Choroid plexus epithelial cell (primary cell): ENCODE data around the gene PLEKHA8.

Source experiments
- DNase-seq: peaks from one replicate; pipeline ENCODE4 v3.0.0-alpha.2; 2010; ENCODE audit warnings: low read depth
- H3K4me3 ChIP-seq: 2 replicates; pipeline ENCODE4 v1.5.1; 2011; ENCODE audit warnings: low read depth, mild to moderate bottlenecking, control low read depth, low read length, moderate library complexity
- TF ChIP-seq, protein P1 (sequence below): conservative IDR thresholded peaks from 2 replicates; pipeline ENCODE4 v1.5.1; 2011; ENCODE audit warnings: low read depth, mild to moderate bottlenecking, control low read depth, inconsistent platforms, low read length, moderate library complexity

Gene PLEKHA8

DNA sequence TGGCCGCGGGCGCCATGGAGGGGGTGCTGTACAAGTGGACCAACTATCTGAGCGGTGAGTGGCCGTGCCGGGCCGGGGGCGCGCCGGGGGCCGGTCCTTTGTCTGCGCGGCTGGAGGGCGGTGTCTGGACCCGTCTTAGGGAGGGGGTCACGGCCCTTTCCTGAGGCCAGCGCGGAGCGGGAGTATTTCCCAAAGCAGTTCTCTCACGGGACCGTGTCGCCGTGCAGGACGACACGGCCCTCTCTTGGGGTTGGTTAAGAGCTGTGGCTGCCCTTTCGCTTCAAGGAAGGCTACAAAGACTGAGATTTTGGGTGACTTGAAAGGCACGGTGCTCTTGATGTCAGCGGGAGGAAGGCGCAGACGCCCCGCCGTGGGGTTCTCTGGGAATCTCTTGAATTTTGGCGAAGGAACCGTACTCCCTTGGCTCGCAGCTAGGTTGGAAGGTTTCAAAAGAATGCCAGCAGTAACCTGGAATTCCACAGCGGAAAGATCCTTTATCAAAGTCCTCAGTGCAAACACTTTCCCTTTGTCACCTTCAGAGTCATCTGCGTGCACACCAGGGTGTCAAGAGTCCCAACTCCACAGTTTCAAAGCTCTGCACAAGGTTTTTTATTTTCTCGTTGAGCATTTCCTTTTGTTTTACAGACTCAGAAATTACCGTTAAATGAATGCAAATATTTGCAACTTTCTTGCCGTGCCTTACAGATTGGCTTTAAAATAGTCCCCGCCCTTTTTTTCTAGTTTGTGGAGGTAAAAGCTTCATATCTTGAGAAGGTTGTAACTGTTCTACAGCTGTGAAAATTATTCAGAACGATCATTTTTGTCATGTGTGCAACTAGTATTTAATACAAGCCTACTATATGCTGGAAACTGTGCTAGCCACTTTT is 780 bp downstream of the PLEKHA8 start:
- TF ChIP-seq, protein P1, sequence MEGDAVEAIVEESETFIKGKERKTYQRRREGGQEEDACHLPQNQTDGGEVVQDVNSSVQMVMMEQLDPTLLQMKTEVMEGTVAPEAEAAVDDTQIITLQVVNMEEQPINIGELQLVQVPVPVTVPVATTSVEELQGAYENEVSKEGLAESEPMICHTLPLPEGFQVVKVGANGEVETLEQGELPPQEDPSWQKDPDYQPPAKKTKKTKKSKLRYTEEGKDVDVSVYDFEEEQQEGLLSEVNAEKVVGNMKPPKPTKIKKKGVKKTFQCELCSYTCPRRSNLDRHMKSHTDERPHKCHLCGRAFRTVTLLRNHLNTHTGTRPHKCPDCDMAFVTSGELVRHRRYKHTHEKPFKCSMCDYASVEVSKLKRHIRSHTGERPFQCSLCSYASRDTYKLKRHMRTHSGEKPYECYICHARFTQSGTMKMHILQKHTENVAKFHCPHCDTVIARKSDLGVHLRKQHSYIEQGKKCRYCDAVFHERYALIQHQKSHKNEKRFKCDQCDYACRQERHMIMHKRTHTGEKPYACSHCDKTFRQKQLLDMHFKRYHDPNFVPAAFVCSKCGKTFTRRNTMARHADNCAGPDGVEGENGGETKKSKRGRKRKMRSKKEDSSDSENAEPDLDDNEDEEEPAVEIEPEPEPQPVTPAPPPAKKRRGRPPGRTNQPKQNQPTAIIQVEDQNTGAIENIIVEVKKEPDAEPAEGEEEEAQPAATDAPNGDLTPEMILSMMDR, result peak; percentile 13
- peak; percentile 36 for DNase-seq

DNA sequence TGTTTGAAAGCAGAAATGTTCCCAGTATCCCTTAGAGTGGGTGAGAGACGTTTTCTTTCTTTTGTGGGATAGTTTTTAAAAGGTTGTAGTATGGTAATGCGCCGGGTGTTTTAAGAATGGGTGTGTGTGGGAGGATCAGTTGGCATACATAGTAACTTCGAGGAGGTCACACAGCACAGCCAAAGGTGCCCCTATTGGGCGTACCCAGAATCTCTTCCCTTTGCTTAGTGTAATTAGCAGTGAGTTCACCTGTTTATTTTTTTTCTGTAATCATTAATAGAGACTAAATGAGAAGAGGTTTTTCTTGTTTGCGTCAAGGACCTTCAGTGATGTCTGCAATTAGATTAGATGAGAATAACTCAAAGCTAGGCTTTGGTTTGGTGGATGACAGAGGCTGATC is 1.5 kb downstream of the PLEKHA8 start:
- DNase-seq, result no peak
- peak overlapping the region; percentile 81 for H3K4me3 ChIP-seq
- TF ChIP-seq, protein P1, result no peak

More for the DNA sequence above, 780 bp downstream of the PLEKHA8 start:
- peak overlapping the region; percentile 81 for H3K4me3 ChIP-seq

DNA sequence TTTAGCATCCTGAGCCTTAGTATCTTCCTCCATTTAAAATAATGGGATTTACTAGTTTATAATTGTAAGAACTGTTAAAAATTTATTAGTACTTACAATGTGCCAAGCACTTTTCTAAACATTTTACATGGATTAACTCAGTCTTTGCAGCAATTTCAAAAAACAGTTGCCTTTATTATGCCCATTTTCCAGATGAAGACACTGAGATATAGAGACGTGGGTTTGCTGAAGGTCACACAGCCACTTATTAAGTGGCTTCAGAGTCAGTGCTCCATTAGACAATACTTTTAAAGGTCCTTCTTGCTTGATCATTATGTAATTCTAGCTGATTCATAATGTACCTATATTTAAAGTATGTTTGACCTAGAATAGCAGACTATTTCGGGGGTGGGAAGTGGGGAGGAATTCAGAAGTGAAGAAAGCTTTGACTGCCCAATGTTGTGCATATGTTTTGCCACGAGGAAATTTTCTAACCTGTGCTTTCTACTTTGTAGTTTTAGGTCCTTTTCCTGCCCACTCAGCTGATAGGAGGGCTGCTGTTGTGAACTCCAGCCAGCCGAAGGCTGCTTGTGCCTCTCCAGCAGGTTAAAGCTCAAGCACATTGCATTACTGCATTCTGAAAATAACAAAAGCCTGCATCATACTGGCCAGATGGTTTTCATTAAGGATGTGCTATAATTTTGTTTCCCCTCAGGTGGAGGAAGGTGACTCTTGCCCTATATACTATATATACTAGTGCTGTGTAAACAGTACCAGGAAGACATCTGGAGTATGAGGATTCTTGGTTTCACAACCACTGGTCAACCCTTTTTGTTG is 4.3 kb downstream of the PLEKHA8 start:
- peak; percentile 86 for DNase-seq
- TF ChIP-seq, protein P1, result no peak
- no peak overlapping the region for H3K4me3 ChIP-seq

DNA sequence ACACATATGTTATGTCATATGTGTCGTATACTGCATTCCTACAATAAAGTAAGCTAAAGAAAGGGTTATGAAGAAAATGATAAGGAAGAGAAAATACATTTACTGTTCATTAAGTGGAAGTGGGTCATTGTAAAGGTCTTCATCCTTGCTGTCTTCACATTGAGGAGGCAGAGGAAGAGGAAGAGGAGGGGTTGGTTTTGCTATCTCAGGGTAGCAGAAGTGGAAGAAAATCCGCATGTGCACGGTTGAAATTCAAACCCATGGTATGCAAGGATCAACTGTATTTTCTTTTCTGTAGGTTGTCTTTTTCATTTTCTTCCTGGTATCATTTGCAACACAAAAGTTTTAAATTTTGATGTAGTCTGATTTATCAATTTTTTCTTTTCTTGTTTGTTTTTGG is 6.3 kb downstream of the PLEKHA8 start:
- no peak for DNase-seq
- TF ChIP-seq, protein P1, result no peak
- no peak overlapping the region for H3K4me3 ChIP-seq

DNA sequence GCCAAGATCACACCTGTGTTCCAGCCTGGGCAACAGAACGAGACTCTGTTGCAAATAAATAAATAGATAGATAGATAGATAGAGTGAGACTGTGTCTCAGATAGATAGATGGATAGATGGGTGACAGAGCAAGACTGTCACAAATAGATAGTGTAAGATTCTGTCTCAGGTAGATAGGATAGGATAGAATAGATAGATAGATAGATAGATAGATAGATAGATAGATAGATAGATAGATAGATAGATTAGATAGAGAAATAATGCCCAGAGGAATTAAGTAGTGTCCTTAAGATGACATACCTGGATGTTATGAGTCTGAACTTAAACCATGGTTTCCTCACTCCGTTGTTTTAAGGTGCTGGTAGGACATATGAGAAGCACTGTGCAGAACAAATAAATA is 8.0 kb downstream of the PLEKHA8 start:
- TF ChIP-seq, protein P1, result no peak
- no peak for DNase-seq
- H3K4me3 ChIP-seq, result no peak overlapping the region

DNA sequence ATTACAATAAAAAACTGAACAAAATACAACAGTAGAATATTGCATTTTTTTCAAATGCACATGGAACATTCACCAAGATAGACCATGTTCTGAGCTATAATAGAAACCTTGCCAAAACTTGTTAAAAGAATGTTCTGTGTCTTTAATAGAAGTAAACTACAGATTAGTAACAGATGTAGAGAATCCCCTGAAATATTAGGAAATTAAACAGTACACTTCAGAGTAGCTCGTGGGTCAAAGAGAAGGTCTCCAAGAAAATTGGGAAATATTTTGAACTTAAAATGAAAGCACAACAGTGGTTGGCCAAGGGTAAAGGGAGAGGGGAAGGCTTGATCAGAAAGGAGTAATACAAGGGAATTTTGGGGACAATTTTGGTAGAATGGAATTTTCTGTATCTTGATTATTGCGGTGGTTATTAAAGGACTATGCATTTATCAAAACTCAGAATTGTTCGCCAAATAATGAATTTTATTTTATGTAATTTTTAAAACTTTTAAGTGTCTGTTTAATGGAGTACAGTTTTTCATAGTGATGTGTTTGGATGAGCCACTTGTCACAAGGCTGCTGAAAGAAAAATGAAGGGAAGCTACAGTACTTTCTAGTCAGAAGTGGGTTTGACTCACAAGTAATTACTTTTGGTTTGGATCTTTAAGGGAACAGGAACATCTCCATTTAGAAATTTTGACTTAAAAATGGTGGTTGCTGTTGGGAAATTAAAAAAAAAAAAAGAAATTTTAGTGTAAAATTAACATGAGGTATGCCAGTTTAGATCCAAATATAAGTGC is 10.2 kb downstream of the PLEKHA8 start:
- no peak overlapping the region for H3K4me3 ChIP-seq
- TF ChIP-seq, protein P1, result no peak
- DNase-seq, result peak; percentile 38
